ENCODE data around the gene XRN1. TPM values are rescaled to one million over a fixed set of nuclear protein-coding genes. Genes with fewer than 3 reads are reported as not detected.
A peak's percentile ranks its signal among the peaks of the same experiment; 100 is the strongest.

XRN1 gene
- total RNA-seq, 1 donor from 2014 or later: 63.0 TPM

DNA sequence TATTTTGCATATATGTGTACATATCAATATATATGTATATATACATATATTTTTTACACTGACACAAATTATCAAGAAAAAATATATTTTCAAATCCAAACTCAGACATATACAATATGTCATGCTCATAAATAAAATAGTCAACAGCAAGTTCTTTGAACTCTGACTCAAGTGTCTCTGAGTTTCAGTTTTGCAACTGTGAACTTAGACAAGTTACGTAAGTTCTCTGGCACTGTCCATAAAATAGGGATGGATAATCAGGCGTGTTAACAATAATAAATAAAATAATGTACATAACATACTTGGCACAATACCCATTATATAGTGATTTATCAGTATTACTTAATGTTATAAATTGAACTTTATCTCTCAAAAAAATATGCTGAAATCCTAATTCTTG, 12.1 kb upstream of the XRN1 start:
- ATAC-seq (ENCODE audit: low read depth) (no peak), DNase-seq (no peak)
- TF ChIP-seq, protein P1, sequence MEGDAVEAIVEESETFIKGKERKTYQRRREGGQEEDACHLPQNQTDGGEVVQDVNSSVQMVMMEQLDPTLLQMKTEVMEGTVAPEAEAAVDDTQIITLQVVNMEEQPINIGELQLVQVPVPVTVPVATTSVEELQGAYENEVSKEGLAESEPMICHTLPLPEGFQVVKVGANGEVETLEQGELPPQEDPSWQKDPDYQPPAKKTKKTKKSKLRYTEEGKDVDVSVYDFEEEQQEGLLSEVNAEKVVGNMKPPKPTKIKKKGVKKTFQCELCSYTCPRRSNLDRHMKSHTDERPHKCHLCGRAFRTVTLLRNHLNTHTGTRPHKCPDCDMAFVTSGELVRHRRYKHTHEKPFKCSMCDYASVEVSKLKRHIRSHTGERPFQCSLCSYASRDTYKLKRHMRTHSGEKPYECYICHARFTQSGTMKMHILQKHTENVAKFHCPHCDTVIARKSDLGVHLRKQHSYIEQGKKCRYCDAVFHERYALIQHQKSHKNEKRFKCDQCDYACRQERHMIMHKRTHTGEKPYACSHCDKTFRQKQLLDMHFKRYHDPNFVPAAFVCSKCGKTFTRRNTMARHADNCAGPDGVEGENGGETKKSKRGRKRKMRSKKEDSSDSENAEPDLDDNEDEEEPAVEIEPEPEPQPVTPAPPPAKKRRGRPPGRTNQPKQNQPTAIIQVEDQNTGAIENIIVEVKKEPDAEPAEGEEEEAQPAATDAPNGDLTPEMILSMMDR (IDR thresholded peaks at IDR 0.05): no peak
- H3K9me3 Mint-ChIP-seq: no peaks in the 10 kb centered on the region
- peaks cover 63% of the 10 kb centered on the region for H3K36me3 Mint-ChIP-seq (ENCODE audit: low read depth)
- H3K27ac Mint-ChIP-seq: no peak overlapping the region
- ChIA-PET POLR2A (no interaction called here), CTCF (no interaction called here)
- no peak overlapping the region for H3K4me3 Mint-ChIP-seq
- no peaks in the 10 kb centered on the region for H3K4me1 Mint-ChIP-seq
- intact Hi-C loops (cut with micrococcal nuclease): no loop called here
- no peaks in the 10 kb centered on the region for H3K27me3 Mint-ChIP-seq

DNA sequence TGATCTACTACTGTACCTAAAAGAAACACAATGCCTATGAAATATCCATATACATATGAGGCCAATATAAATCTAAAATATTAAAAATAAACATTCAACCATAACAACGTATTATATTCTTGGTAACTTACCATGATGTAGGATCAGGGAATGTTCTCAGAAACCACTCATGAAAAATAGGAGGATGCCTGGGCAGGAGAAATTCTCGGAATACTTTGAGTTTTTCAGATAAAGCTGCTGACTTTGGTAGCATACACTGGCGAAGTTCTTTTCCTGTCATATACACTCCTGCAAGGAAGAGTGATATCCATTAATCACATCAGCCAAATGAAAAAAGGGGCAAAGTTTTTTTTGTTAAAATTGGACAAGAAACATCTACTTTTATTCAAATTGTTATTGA, 11.3 kb upstream of the XRN1 start:
- ChIA-PET CTCF (no interaction called here), POLR2A (no interaction called here)
- DNase-seq (no peak), ATAC-seq (ENCODE audit: low read depth) (no peak)
- intact Hi-C loops (cut with micrococcal nuclease): no loop called here
- no peaks in the 10 kb centered on the region for H3K4me1 Mint-ChIP-seq
- H3K27me3 Mint-ChIP-seq: no peaks in the 10 kb centered on the region
- no peak overlapping the region for H3K27ac Mint-ChIP-seq
- H3K36me3 Mint-ChIP-seq (ENCODE audit: low read depth): peaks cover 63% of the 10 kb centered on the region
- TF ChIP-seq, protein P1 (IDR thresholded peaks at IDR 0.05): no peak
- H3K9me3 Mint-ChIP-seq: no peaks in the 10 kb centered on the region
- H3K4me3 Mint-ChIP-seq: no peak overlapping the region

DNA sequence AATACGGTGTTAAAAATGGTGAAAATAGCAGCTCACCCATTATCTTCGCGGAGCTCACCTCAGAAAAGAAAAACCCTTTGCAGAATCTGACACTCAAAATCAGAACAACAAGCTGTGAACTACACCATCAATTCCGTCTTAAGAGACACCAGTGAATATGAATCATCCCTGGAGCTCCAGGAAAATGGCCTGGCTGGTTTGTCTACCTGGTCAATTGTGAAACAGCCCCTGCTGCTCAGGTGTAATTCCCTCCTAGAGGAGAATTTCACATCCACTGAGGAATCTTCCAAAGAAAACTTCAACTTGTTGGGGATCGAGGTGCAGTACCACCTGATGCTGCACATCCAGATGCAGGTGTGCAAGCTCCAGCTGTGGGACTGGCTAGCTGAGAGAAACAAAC, 3.0 kb upstream of the XRN1 start:
- POLR2A ChIA-PET: no interaction called here
- no peak for ATAC-seq (ENCODE audit: low read depth)
- intact Hi-C loops (cut with micrococcal nuclease): no loop called here
- no peak for DNase-seq
- Mint-ChIP-seq H3K27ac (no peak overlapping the region), H3K27me3 (no peaks in the 10 kb centered on the region), H3K9me3 (no peaks in the 10 kb centered on the region), H3K4me1 (peaks cover 24% of the 10 kb centered on the region), H3K4me3 (no peak overlapping the region), H3K36me3 (ENCODE audit: low read depth) (peaks cover 63% of the 10 kb centered on the region)
- TF ChIP-seq, protein P1 (IDR thresholded peaks at IDR 0.05): no peak
- CTCF ChIA-PET: no interaction called here

- no peaks in the 10 kb centered on the region for H3K9me3 Mint-ChIP-seq
- intact Hi-C loops (cut with micrococcal nuclease): no loop called here
- H3K4me3 Mint-ChIP-seq: no peak overlapping the region
- TF ChIP-seq, protein P1 (IDR thresholded peaks at IDR 0.05): no peak
- H3K36me3 Mint-ChIP-seq (ENCODE audit: low read depth): peaks cover 56% of the 10 kb centered on the region
- no peak for DNase-seq
- no peak overlapping the region for H3K27ac Mint-ChIP-seq
- ChIA-PET CTCF (no interaction called here), POLR2A (interaction anchor here (0.9 kb wide), 1 partner anchor 128 kb away, joined by 3 read pairs; the partner anchor contains the start of gene ATR)
- peaks cover 31% of the 10 kb centered on the region for H3K4me1 Mint-ChIP-seq
- no peak for ATAC-seq (ENCODE audit: low read depth)
- H3K27me3 Mint-ChIP-seq: no peaks in the 10 kb centered on the region
Observed at GRCh38 chr3:142450189-142450588, 2.4 kb upstream of the XRN1 start.

DNA sequence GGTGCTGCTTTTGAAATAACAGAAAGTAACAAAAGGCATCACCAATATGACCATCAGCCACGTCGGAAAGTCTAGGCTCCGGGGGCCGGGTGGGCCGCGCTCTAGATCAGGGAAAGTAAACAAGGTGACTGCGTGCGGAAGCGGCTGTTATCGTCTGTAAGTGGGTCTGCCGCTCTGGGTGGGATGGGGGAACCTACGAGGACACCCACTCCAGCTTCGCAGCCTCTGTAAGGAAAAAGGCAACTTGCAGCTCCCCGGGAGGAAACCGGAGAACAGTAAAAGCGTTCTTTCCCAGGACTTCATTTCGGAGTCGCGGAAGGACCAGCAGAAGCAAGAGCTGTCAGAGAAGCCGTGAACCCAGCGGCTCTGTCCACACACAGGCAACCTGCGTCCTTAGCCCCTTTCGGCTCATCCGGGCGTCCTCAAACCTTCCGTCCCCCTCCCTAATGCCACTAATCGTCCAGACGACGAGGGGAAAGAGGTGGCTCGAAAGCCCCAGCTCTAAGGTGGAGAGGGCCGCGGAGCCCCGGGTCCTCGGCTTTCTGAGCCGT, 461 bp downstream of the XRN1 start:
- intact Hi-C loops (cut with micrococcal nuclease): loop anchor here (1.0 to 5.0 kb wide), 8 partner anchors 275 to 1525 kb away; partner anchors contain the start of genes ATP1B3, DIPK2A, RASA2 and SLC25A36
- no peaks in the 10 kb centered on the region for H3K9me3 Mint-ChIP-seq
- TF ChIP-seq, protein P1 (IDR thresholded peaks at IDR 0.05): no peak
- peak overlapping the region; percentile 98 for H3K27ac Mint-ChIP-seq
- ChIA-PET CTCF (interaction anchor here (1.0 kb wide), 1 partner anchor 8 kb away, joined by 3 read pairs; no protein-coding TSS in a partner anchor), POLR2A (interaction anchor here (0.6 to 2.3 kb wide), 6 partner anchors 131 to 1136 kb away, joined by 3 to 14 read pairs (median 6); partner anchors contain the start of genes ATR, RNF7 and U2SURP)
- DNase-seq (peak; percentile 34), ATAC-seq (ENCODE audit: low read depth) (peak; percentile 31)
- H3K27me3 Mint-ChIP-seq: no peaks in the 10 kb centered on the region
- H3K4me1 Mint-ChIP-seq: peaks cover 48% of the 10 kb centered on the region
- H3K36me3 Mint-ChIP-seq (ENCODE audit: low read depth): peaks cover 40% of the 10 kb centered on the region
- peak overlapping the region; percentile 97 for H3K4me3 Mint-ChIP-seq

Data from activated B cell treated with CpG ODN at 0.5 μM for 24 hours (primary cell).